Right forelimb (tissue), 1 donor: ENCODE measurements around the gene APOBEC3B.
"Not testable (repeated sequence)": the region's sequence is repeated elsewhere in the genome, so short reads cannot be mapped to it uniquely, and the experiment has no call there.

ENCODE experiments used
- DNase-seq: peaks from one replicate; pipeline ENCODE4 v3.0.0-alpha.2; 2018

APOBEC3B gene

DNA sequence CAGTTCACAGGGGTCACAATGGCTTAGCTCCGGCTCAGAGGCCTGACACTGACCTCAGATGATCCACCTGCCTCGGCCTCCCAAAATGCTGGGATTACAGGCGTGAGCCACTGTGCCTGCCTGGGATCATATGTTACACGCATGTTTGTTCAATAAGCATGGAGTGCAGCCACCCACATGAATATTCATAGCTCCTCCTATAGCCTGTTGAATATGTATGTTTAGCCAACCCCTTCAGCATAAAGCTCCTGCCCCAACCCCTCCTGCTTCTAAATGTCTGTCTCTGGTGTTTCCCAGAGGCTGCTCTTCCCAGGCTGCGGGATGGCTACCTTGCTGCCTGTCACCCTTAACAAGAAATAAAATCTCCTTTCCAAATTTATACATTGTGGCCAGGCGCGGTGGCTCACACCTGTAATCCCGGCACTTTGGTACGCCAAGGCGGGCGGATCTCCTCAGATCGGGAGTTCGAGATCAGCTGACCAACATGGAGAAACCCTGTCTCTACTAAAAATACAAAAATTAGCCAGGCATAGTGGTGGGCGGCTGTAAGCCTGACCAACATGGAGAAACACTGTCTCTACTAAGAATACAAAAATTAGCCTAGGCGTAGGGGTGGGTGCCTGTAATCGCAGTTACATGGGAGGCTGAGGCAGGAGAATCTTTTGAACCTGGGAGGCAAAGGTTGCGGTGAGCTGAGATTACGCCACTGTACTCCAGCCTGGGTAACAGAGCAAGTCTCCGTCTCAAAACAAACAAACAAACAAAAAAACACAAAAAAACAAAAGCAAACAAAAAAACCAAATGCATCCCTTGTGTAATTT, 57.4 kb downstream of the APOBEC3B start:
- DNase-seq, result no peak

DNA sequence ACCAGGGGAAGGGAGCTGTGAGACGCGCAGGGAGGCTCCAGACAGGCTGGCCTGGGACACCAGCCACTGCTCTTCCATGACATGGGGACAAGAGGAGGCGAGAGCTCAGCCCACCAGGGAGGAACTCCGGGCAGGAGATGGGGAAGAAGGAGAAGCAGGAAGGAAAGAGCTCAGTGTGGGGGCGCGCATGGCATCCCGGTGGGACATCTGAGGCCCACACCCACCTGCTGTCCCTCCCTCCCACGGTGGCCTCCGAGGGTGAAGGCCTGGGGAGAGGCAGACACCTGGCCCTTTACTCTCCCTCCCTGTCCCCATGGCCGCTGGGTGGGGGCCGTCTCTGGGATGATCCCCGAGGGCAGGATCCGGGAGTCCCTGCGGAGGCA, 58.0 kb downstream of the APOBEC3B start:
- DNase-seq, result not testable (repeated sequence)

DNA sequence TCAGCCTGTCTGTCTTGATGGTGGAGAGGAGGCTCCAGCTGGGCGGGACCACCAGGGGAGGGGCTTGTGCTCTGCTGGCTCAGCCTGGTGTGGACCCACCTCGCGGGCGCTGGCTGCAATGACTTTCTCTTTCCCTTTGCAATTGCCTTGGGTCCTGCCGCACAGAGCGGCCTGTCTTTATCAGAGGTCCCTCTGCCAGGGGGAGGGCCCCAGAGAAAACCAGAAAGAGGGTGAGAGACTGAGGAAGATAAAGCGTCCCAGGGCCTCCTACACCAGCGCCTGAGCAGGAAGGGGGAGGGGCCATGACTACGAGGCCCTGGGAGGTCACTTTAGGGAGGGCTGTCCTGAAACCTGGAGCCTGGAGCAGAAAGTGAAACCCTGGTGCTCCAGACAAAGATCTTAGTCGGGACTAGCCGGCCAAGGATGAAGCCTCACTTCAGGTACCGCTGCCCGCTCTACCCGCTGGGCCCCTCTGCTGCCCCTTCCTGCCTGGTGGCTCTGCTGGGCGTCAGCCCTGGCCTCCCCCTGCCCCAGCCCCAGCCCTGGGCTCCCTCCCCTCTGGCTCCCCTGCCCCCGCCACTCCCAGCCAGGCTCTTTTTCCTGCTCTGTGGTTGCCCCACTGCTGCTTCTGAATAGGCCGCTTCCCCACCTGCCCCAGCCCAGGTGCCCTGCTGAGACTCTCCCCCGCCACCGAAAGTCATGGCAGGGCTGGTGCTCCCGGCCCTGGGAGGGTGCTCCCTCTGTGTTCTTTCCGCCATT, 58.6 kb downstream of the APOBEC3B start, which contains the start of gene APOBEC3F:
APOBEC3F (plus strand) TSS at position 327 of the 759 bp plus-strand sequence; CDS start at position 424, 97 bp downstream.
- peak; percentile 53 for DNase-seq

- DNase-seq, result no peak
These were observed 59.8 kb downstream of the APOBEC3B start for GRCh38 chr22:39041908-39042307.
